Testis (tissue), 2 donors: Measurements from ENCODE around the gene FOS.

Experiments used
- POLR2A ChIP-seq: fragments of 450-650 bp; IDR thresholded peaks from one replicate; pipeline ENCODE4 v1.6.1; 2017; ENCODE audit warnings: antibody characterized with exemption, mild to moderate bottlenecking, moderate library complexity
- TF ChIP-seq, protein P1 (sequence below), 3 experiments: fragments of 450-650 bp in 2 of 3; fragments of 200-600 bp in 1 of 3; sonication (generic) in 1 of 3; IDR thresholded peaks; one replicate each; pipeline ENCODE4 v1.5.1; 2016 to 2019; ENCODE audit warnings: antibody characterized with exemption in 3 of 3, mild to moderate bottlenecking in 2 of 3, moderate library complexity in 1 of 3

GRCh38 chr14:75236467-75236866 is 42.2 kb upstream of the FOS start:
- TF ChIP-seq, protein P1, sequence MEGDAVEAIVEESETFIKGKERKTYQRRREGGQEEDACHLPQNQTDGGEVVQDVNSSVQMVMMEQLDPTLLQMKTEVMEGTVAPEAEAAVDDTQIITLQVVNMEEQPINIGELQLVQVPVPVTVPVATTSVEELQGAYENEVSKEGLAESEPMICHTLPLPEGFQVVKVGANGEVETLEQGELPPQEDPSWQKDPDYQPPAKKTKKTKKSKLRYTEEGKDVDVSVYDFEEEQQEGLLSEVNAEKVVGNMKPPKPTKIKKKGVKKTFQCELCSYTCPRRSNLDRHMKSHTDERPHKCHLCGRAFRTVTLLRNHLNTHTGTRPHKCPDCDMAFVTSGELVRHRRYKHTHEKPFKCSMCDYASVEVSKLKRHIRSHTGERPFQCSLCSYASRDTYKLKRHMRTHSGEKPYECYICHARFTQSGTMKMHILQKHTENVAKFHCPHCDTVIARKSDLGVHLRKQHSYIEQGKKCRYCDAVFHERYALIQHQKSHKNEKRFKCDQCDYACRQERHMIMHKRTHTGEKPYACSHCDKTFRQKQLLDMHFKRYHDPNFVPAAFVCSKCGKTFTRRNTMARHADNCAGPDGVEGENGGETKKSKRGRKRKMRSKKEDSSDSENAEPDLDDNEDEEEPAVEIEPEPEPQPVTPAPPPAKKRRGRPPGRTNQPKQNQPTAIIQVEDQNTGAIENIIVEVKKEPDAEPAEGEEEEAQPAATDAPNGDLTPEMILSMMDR (IDR thresholded peaks at IDR 0.05): no peak
- no peak for TF ChIP-seq POLR2A
